Measurements from ENCODE around the gene ACY1.

GRCh38 chr3:51941798-51942602 is 41.3 kb upstream of the ACY1 start, which contains the start of the genes PARP3 and RRP9:
- TF ChIP-seq CTCF (optimal IDR thresholded peaks at IDR 0.05 in 1 of 3, IDR thresholded peaks at IDR 0.05 in 1 of 3, conservative IDR thresholded peaks at IDR 0.05 in 1 of 3; ENCODE audit: extremely low read depth in 1 of 3, insufficient read depth in 2 of 3, low read length in 3 of 3) (peak; percentile 96 to 100 (median 97)), EZH2 (IDR thresholded peaks at IDR 0.05; ENCODE audit: low read length) (no peak)
